HG02970 (cell line): ENCODE measurements around the gene ACAA1.

Source experiments
- ATAC-seq: cut with Tn5 transposase; IDR thresholded peaks from one replicate; pipeline ENCODE4 v1.9.1; 2021; ENCODE audit warnings: mild to moderate bottlenecking, moderate library complexity, moderate number of reproducible peaks; ENCODE audit not compliant: unreplicated experiment, low FRiP score

Gene ACAA1

GRCh38 chr3:38154625-38155255, 17.8 kb upstream of the ACAA1 start:
- ATAC-seq = no peak

- ATAC-seq = no peak
Observed at GRCh38 chr3:38154033-38154494, 17.1 kb upstream of the ACAA1 start.

DNA sequence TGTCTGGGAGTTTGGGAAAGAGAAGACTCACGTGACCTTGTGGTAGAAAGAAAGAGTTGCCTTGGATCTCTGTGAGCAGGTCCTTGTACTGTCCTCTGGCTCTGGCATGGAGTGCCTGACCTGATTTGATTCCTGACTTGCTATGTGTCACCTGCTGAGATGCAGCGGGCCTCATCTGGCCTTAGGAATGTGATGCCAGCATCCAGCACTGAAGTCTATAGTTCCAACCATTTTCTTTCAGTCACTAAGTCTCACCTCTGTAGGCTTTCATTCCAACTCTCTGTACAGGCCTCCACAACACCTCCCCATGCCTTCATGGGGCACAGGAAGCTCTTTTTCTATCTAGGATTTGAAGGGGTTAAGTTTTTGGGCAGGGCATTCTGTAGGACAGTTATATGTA, 16.3 kb upstream of the ACAA1 start:
- ATAC-seq = no peak

GRCh38 chr3:38152609-38153008, 15.7 kb upstream of the ACAA1 start:
- no peak for ATAC-seq

- ATAC-seq = no peak
Observed at GRCh38 chr3:38151667-38152265, 14.8 kb upstream of the ACAA1 start.

- ATAC-seq = no peak
Observed at GRCh38 chr3:38150780-38151528, 14.0 kb upstream of the ACAA1 start.

GRCh38 chr3:38149708-38150107, 12.8 kb upstream of the ACAA1 start:
- no peak for ATAC-seq

- ATAC-seq = no peak
Observed at GRCh38 chr3:38148311-38148882, 11.5 kb upstream of the ACAA1 start.

DNA sequence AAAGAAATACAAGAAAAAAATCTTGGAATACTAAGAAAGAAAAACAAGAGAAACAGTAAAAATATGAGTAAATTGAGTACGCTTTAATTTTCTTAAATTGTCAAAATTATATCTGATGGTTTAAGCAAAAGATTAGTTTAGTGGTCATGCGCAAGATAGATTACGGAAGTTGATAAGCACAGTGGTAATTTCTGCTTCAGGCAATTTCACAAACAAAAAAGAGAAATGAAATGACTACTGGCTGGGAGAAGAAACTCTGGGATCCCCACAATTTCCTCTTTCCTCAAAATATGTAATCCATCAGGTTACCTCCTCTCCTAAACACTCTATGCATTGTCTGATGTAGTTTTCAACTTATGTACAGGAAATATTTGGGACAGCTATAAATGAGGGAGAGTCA, 10.5 kb upstream of the ACAA1 start:
- ATAC-seq = no peak

DNA sequence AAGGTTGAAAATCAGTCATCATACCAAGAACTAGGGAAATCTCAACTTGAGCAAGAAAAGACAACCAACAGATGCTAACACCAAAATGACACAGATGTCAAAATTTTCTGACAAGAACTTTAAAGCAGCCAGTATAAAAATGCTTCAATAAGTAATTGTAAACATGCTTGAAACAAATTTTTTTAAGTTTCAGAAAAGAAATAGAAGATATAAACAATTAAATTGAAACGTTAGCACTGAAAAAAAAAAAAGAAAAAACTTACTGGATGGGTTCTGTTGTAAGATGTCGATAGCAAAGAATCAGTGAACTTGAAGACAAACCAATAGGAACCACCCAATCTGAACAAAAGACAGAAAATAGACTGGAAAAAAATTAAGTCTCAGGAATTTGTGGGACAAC, 9.6 kb upstream of the ACAA1 start:
- no peak for ATAC-seq

GRCh38 chr3:38143511-38143910, 6.6 kb upstream of the ACAA1 start:
- no peak for ATAC-seq

- no peak for ATAC-seq
Observed at GRCh38 chr3:38142959-38143358, 6.0 kb upstream of the ACAA1 start.

- ATAC-seq = no peak
Observed at GRCh38 chr3:38141952-38142273, 5.0 kb upstream of the ACAA1 start.

DNA sequence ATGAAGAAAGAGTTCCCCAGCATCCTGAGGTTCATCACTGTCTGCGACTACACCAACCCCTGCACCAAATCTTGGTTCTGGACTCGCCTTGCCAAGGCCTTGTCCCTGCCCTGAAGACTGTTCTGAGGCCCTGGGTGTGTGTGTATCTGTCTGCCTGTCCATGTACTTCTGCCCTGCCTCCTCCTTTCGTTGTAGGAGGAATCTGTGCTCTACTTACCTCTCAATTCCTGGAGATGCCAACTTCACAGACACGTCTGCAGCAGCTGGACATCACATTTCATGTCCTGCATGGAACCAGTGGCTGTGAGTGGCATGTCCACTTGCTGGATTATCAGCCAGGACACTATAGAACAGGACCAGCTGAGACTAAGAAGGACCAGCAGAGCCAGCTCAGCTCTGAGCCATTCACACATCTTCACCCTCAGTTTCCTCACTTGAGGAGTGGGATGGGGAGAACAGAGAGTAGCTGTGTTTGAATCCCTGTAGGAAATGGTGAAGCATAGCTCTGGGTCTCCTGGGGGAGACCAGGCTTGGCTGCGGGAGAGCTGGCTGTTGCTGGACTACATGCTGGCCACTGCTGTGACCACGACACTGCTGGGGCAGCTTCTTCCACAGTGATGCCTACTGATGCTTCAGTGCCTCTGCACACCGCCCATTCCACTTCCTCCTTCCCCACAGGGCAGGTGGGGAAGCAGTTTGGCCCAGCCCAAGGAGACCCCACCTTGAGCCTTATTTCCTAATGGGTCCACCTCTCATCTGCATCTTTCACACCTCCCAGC, 4.4 kb upstream of the ACAA1 start:
- no peak for ATAC-seq

DNA sequence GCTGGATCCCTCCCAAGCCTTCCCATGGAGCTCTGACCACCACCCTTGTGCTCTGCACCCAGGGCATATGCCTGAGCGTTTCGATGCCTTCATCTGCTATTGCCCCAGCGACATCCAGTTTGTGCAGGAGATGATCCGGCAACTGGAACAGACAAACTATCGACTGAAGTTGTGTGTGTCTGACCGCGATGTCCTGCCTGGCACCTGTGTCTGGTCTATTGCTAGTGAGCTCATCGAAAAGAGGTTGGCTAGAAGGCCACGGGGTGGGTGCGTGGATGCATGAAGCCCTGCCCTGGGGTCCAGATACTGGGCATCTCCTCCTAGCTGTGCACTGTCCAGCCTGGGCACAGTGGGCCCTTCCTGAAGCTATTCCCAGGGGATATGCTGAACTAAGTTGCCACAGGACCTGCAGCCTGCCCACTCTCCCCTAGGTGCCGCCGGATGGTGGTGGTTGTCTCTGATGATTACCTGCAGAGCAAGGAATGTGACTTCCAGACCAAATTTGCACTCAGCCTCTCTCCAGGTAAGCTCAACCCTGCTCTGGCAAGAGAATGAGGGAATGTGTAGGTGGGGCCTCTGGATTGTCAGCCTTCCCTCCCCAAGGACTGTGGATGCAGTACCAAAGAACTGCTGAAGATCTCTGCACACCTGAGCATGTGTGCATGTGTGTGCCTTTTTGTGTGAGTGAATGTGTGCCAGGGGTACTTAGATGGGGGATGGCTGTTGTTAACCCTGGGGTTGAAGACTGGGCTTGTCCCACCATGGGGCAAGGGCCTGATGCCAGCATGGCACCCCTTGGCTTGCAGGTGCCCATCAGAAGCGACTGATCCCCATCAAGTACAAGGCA, 3.6 kb upstream of the ACAA1 start:
- ATAC-seq = no peak

DNA sequence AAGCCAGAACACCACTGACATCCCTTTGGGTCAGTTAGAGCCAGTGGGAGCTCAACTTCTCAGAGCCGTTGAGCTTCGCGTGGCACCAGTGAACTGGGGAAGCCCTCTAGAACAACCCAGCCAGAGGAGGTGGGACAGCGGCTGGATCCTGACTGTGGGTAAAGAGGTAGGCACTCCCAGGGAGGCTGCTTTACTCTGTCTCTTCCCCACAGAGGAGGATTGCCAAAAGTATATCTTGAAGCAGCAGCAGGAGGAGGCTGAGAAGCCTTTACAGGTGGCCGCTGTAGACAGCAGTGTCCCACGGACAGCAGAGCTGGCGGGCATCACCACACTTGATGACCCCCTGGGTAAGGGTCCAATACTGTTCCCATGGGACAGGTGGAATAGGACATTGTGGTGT, 2.7 kb upstream of the ACAA1 start:
- no peak for ATAC-seq

DNA sequence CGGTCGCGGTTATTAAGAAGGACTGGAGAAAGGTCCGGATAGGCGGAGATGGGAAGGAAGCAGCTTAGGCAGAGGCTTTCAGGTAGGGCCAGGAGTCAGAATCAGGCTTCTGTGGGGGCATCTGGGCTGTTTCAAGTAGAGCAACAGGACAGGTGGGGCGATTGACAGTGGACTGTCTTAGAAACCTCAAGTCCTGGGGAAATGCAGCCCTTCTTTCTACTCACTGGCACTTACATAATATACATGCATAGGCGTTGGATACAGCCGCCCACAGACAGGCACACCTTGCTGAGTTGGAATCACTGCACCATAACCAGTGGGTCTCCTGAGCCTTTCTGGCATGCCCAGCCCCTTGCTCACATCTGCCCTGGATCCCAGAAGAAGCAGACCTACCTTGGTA, 2.3 kb upstream of the ACAA1 start:
- ATAC-seq = no peak

GRCh38 chr3:38138349-38139190, 1.6 kb upstream of the ACAA1 start, which contains the start of gene MYD88:
TSS of gene MYD88 (plus strand) at chr3:38138661. CDS start at chr3:38138701, 40 bp downstream.
- no peak for ATAC-seq
